Measurements from ENCODE around the gene AKR1B1.

Gene AKR1B1

GRCh38 chr7:134432296-134433152, 26.4 kb downstream of the AKR1B1 start (continued):
- TF ChIP-seq, protein P1, sequence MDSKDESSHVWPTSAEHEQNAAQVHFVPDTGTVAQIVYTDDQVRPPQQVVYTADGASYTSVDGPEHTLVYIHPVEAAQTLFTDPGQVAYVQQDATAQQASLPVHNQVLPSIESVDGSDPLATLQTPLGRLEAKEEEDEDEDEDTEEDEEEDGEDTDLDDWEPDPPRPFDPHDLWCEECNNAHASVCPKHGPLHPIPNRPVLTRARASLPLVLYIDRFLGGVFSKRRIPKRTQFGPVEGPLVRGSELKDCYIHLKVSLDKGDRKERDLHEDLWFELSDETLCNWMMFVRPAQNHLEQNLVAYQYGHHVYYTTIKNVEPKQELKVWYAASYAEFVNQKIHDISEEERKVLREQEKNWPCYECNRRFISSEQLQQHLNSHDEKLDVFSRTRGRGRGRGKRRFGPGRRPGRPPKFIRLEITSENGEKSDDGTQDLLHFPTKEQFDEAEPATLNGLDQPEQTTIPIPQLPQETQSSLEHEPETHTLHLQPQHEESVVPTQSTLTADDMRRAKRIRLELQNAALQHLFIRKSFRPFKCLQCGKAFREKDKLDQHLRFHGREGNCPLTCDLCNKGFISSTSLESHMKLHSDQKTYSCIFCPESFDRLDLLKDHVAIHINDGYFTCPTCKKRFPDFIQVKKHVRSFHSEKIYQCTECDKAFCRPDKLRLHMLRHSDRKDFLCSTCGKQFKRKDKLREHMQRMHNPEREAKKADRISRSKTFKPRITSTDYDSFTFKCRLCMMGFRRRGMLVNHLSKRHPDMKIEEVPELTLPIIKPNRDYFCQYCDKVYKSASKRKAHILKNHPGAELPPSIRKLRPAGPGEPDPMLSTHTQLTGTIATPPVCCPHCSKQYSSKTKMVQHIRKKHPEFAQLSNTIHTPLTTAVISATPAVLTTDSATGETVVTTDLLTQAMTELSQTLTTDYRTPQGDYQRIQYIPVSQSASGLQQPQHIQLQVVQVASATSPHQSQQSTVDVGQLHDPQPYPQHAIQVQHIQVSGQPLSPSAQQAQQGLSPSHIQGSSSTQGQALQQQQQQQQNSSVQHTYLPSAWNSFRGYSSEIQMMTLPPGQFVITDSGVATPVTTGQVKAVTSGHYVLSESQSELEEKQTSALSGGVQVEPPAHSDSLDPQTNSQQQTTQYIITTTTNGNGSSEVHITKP (tag by site-specific recombination; IDR thresholded peaks at IDR 0.05), result peak; percentile 96
- no peak for TF ChIP-seq ZNF521 (tag by site-specific recombination; IDR thresholded peaks at IDR 0.05)
- no peak for TF ChIP-seq GLI2 (tag by site-specific recombination; IDR thresholded peaks at IDR 0.05; ENCODE audit: borderline replicate concordance, low read depth)
- TF ChIP-seq HIC1 (tag by site-specific recombination; IDR thresholded peaks at IDR 0.05), result no peak
- TF ChIP-seq SP7 (tag by site-specific recombination; IDR thresholded peaks at IDR 0.05), result peak; percentile 48; the same call in 1 of the 2 replicates
- TF ChIP-seq ZNF423 (tag by site-specific recombination; IDR thresholded peaks at IDR 0.05), result no peak
- no peak for TF ChIP-seq ZNF473 (tag by site-specific recombination; IDR thresholded peaks at IDR 0.05)
- TF ChIP-seq ZBTB10 (tag by site-specific recombination; IDR thresholded peaks at IDR 0.05), result no peak
- TF ChIP-seq ZNF157 (tag by site-specific recombination; IDR thresholded peaks at IDR 0.05), result no peak
- TF ChIP-seq ZFP69B (tag by site-specific recombination; IDR thresholded peaks at IDR 0.05), result no peak
- no peak for TF ChIP-seq AEBP2 (tag by site-specific recombination; IDR thresholded peaks at IDR 0.05; ENCODE audit: borderline replicate concordance)
- no peak for TF ChIP-seq MEIS1 (CRISPR knock-in tag; IDR thresholded peaks at IDR 0.05; ENCODE audit: borderline replicate concordance)
- TF ChIP-seq ZNF830 (tag by site-specific recombination; IDR thresholded peaks at IDR 0.05; ENCODE audit: low read depth), result no peak
- no peak for TF ChIP-seq BCL11B (tag by site-specific recombination; IDR thresholded peaks at IDR 0.05; ENCODE audit: low read depth)
- no peak for TF ChIP-seq ZSCAN4 (tag by site-specific recombination; IDR thresholded peaks at IDR 0.05)
- TF ChIP-seq ZNF292 (tag by site-specific recombination; IDR thresholded peaks at IDR 0.05; ENCODE audit: borderline replicate concordance, low read depth), result no peak
- TF ChIP-seq, protein P2, sequence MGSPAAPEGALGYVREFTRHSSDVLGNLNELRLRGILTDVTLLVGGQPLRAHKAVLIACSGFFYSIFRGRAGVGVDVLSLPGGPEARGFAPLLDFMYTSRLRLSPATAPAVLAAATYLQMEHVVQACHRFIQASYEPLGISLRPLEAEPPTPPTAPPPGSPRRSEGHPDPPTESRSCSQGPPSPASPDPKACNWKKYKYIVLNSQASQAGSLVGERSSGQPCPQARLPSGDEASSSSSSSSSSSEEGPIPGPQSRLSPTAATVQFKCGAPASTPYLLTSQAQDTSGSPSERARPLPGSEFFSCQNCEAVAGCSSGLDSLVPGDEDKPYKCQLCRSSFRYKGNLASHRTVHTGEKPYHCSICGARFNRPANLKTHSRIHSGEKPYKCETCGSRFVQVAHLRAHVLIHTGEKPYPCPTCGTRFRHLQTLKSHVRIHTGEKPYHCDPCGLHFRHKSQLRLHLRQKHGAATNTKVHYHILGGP (tag by site-specific recombination; IDR thresholded peaks at IDR 0.05), result no peak
- TF ChIP-seq ZFP3 (tag by site-specific recombination; IDR thresholded peaks at IDR 0.05; ENCODE audit: low read depth), result no peak
- no peak for TF ChIP-seq ZNF777 (tag by site-specific recombination; IDR thresholded peaks at IDR 0.05; ENCODE audit: borderline replicate concordance)
- no peak for TF ChIP-seq ZNF26 (tag by site-specific recombination; IDR thresholded peaks at IDR 0.05)
- no peak for TF ChIP-seq ZNF433 (tag by site-specific recombination; IDR thresholded peaks at IDR 0.05; ENCODE audit: low read depth)
- TF ChIP-seq MZF1 (tag by site-specific recombination; IDR thresholded peaks at IDR 0.05; ENCODE audit: borderline replicate concordance), result peak; percentile 91
- no peak for TF ChIP-seq ZNF114 (tag by site-specific recombination; IDR thresholded peaks at IDR 0.05)
